ENCODE results near the gene CCNK.

The CCNK gene

GRCh38 chr14:99532310-99532709 lies 51.1 kb downstream of the CCNK start:
- TF ChIP-seq CTCF (IDR thresholded peaks at IDR 0.05; ENCODE audit: low read depth, low read length): no peak
- DNase-seq (ENCODE audit: low read depth): no peak
- H3K4me3 ChIP-seq (ENCODE audit: low read depth, low read length): no peak overlapping the region

GRCh38 chr14:99534333-99534732 lies 53.1 kb downstream of the CCNK start:
- DNase-seq (ENCODE audit: low read depth): no peak
- H3K4me3 ChIP-seq (ENCODE audit: low read depth, low read length): no peak overlapping the region
- TF ChIP-seq MAX (IDR thresholded peaks at IDR 0.05; ENCODE audit: low read depth, low read length): no peak

GRCh38 chr14:99534863-99535262 lies 53.7 kb downstream of the CCNK start:
- no peak overlapping the region for H3K4me3 ChIP-seq (ENCODE audit: low read depth, low read length)
- TF ChIP-seq POLR2A (IDR thresholded peaks at IDR 0.05; ENCODE audit: extremely low read depth, insufficient read length) (no peak), MAX (IDR thresholded peaks at IDR 0.05; ENCODE audit: low read depth, low read length) (no peak), MYC (IDR thresholded peaks at IDR 0.05; ENCODE audit: low read depth, low read length) (no peak), CTCF (IDR thresholded peaks at IDR 0.05; ENCODE audit: low read depth, low read length) (no peak)
- DNase-seq (ENCODE audit: low read depth): no peak

GRCh38 chr14:99535448-99535847 lies 54.2 kb downstream of the CCNK start:
- no peak for TF ChIP-seq MYC (IDR thresholded peaks at IDR 0.05; ENCODE audit: low read depth, low read length)
- TF ChIP-seq CTCF (IDR thresholded peaks at IDR 0.05; ENCODE audit: low read depth, low read length): no peak
- TF ChIP-seq POLR2A (IDR thresholded peaks at IDR 0.05; ENCODE audit: extremely low read depth, insufficient read length): no peak
- TF ChIP-seq MAX (IDR thresholded peaks at IDR 0.05; ENCODE audit: low read depth, low read length): no peak
- DNase-seq (ENCODE audit: low read depth): no peak
- H3K4me3 ChIP-seq (ENCODE audit: low read depth, low read length): no peak overlapping the region

GRCh38 chr14:99535908-99536778 lies 54.9 kb downstream of the CCNK start:
- DNase-seq (ENCODE audit: low read depth): no peak
- H3K4me3 ChIP-seq (ENCODE audit: low read depth, low read length): no peak overlapping the region
- TF ChIP-seq MYC (IDR thresholded peaks at IDR 0.05; ENCODE audit: low read depth, low read length): no peak
- TF ChIP-seq POLR2A (IDR thresholded peaks at IDR 0.05; ENCODE audit: extremely low read depth, insufficient read length): no peak
- TF ChIP-seq CTCF (IDR thresholded peaks at IDR 0.05; ENCODE audit: low read depth, low read length): no peak
- TF ChIP-seq MAX (IDR thresholded peaks at IDR 0.05; ENCODE audit: low read depth, low read length): no peak

GRCh38 chr14:99537399-99537798 lies 56.2 kb downstream of the CCNK start:
- TF ChIP-seq MYC (IDR thresholded peaks at IDR 0.05; ENCODE audit: low read depth, low read length) (no peak), POLR2A (IDR thresholded peaks at IDR 0.05; ENCODE audit: extremely low read depth, insufficient read length) (no peak), MAX (IDR thresholded peaks at IDR 0.05; ENCODE audit: low read depth, low read length) (no peak), CTCF (IDR thresholded peaks at IDR 0.05; ENCODE audit: low read depth, low read length) (no peak)
- no peak overlapping the region for H3K4me3 ChIP-seq (ENCODE audit: low read depth, low read length)
- DNase-seq (ENCODE audit: low read depth): no peak

All from NB4 (cell line).